Mucosa of gallbladder (tissue), 1 donor: ENCODE data around the gene PDAP1. TPM values are rescaled to one million over a fixed set of nuclear protein-coding genes. Genes with fewer than 3 reads are reported as not detected.
A peak's percentile ranks its signal among the peaks of the same experiment; 100 is the strongest.
"Not testable (repeated sequence)": the region's sequence is repeated elsewhere in the genome, so short reads cannot be mapped to it uniquely, and the experiment has no call there.

Experiments used
- DNase-seq: peaks from one replicate; pipeline ENCODE4 v3.0.0-alpha.2; 2020; ENCODE audit warnings: low spot score
- total RNA-seq: library from RNA; stranded (reverse); gene quantifications from one replicate; pipeline ENCODE4 v1.2.1, GENCODE V29; 2021
- donor health status: DM: no; HTN: no; CAD: no.

PDAP1 gene
- total RNA-seq, 1 donor from 2014 or later, result 83.7 TPM

- peak; percentile 55 for DNase-seq
Observed at GRCh38 chr7:99379043-99379577, 29.3 kb downstream of the PDAP1 start.

- peak; percentile 65 for DNase-seq
Observed at GRCh38 chr7:99375070-99375807, 33.2 kb downstream of the PDAP1 start.

GRCh38 chr7:99374111-99375064 lies 34.0 kb downstream of the PDAP1 start, which contains the start of gene ARPC1B:
Gene ARPC1B, plus strand, starts transcription at chr7:99374730. Its CDS starts 10,985 bp downstream, at chr7:99385715.
- peak; percentile 69 for DNase-seq

- no peak for DNase-seq
Observed at GRCh38 chr7:99373091-99374066, 35.0 kb downstream of the PDAP1 start.

GRCh38 chr7:99372275-99373090 lies 35.9 kb downstream of the PDAP1 start:
- DNase-seq, result no peak

GRCh38 chr7:99371376-99371920 lies 36.9 kb downstream of the PDAP1 start:
- no peak for DNase-seq

- DNase-seq, result no peak
Observed at GRCh38 chr7:99369767-99370391, 38.5 kb downstream of the PDAP1 start.

GRCh38 chr7:99368750-99369389 lies 39.5 kb downstream of the PDAP1 start:
- no peak for DNase-seq

- no peak for DNase-seq
Observed at GRCh38 chr7:99366646-99367045, 41.8 kb downstream of the PDAP1 start.

GRCh38 chr7:99365318-99366141 lies 42.9 kb downstream of the PDAP1 start:
- DNase-seq, result peak; percentile 41

- no peak for DNase-seq
Observed at GRCh38 chr7:99363286-99363685, 45.1 kb downstream of the PDAP1 start.

GRCh38 chr7:99362801-99363200 lies 45.6 kb downstream of the PDAP1 start:
- DNase-seq, result no peak

- no peak for DNase-seq
Observed at GRCh38 chr7:99359465-99360154, 48.8 kb downstream of the PDAP1 start.

- not testable (repeated sequence) for DNase-seq
Observed at GRCh38 chr7:99358521-99358920, 49.9 kb downstream of the PDAP1 start.

GRCh38 chr7:99357701-99358490 lies 50.5 kb downstream of the PDAP1 start:
- DNase-seq, result no peak

GRCh38 chr7:99355098-99355497 lies 53.3 kb downstream of the PDAP1 start:
- DNase-seq, result no peak

GRCh38 chr7:99352247-99352646 lies 56.1 kb downstream of the PDAP1 start:
- DNase-seq, result no peak
